DMS79 (cell line): ENCODE results near the gene PBX4.
"Not testable (repeated sequence)": the region's sequence is repeated elsewhere in the genome, so short reads cannot be mapped to it uniquely, and the experiment has no call there.

Source experiments
- DNase-seq: peaks from one replicate; lab custom pipeline; 2025; lab: John Stamatoyannopoulos, UW

Gene PBX4

GRCh38 chr19:19618219-19619051 lies at the start of gene PBX4:
PBX4 (minus strand) TSS chr19:19618687; CDS start chr19:19618629, 58 bp downstream.
- peak; percentile 95 for DNase-seq

GRCh38 chr19:19665420-19665948 lies 47.0 kb upstream of the PBX4 start:
- not testable (repeated sequence) for DNase-seq

- peak; percentile 99 for DNase-seq
These were observed 45.0 kb upstream of the PBX4 start, which contains the start of gene ATP13A1 for GRCh38 chr19:19663256-19664120. ATP13A1 (minus strand) TSS chr19:19663676; CDS start chr19:19663666, 10 bp downstream.

GRCh38 chr19:19662871-19663255 lies 44.4 kb upstream of the PBX4 start:
- DNase-seq = peak; percentile 16

- no peak for DNase-seq
These were observed 43.9 kb upstream of the PBX4 start for GRCh38 chr19:19662344-19662743.

GRCh38 chr19:19661675-19662251 lies 43.3 kb upstream of the PBX4 start:
- no peak for DNase-seq

GRCh38 chr19:19661141-19661674 lies 42.7 kb upstream of the PBX4 start:
- no peak for DNase-seq

- DNase-seq = no peak
These were observed 41.3 kb upstream of the PBX4 start for GRCh38 chr19:19659646-19660245.

GRCh38 chr19:19657397-19657783 lies 38.9 kb upstream of the PBX4 start:
- DNase-seq = no peak

GRCh38 chr19:19656451-19657396 lies 38.2 kb upstream of the PBX4 start:
- no peak for DNase-seq

GRCh38 chr19:19655641-19656343 lies 37.3 kb upstream of the PBX4 start:
- no peak for DNase-seq

GRCh38 chr19:19655051-19655594 lies 36.6 kb upstream of the PBX4 start:
- no peak for DNase-seq

- no peak for DNase-seq
These were observed 36.0 kb upstream of the PBX4 start for GRCh38 chr19:19654441-19654840.

GRCh38 chr19:19653597-19654147 lies 35.2 kb upstream of the PBX4 start:
- DNase-seq = no peak

GRCh38 chr19:19652482-19653295 lies 34.2 kb upstream of the PBX4 start:
- DNase-seq = no peak

- no peak for DNase-seq
These were observed 32.6 kb upstream of the PBX4 start for GRCh38 chr19:19651076-19651475.

- DNase-seq = no peak
These were observed 31.8 kb upstream of the PBX4 start for GRCh38 chr19:19650331-19650730.

- no peak for DNase-seq
These were observed 31.1 kb upstream of the PBX4 start for GRCh38 chr19:19649580-19649995.
